OCI-LY7 (cell line): ENCODE measurements around the gene ALDH2.

ENCODE experiments used
- EZH2phosphoT487 ChIP-seq: fragments of 200-600 bp; sonication (generic); IDR thresholded peaks from 2 replicates; pipeline ENCODE4 v1.6.1; 2018; ENCODE audit warnings: low read depth, borderline replicate concordance, mild to moderate bottlenecking, mixed run types, antibody characterized with exemption, low read length, moderate library complexity, mixed read lengths
- TF ChIP-seq, protein P1 (sequence below): fragments of 200-600 bp; sonication (generic); conservative IDR thresholded peaks from 2 replicates; pipeline ENCODE4 v1.5.1; 2014; ENCODE audit warnings: mild to moderate bottlenecking, antibody characterized with exemption, low read length, moderate library complexity, mixed read lengths

- no peak for TF ChIP-seq EZH2phosphoT487
- TF ChIP-seq, protein P1, sequence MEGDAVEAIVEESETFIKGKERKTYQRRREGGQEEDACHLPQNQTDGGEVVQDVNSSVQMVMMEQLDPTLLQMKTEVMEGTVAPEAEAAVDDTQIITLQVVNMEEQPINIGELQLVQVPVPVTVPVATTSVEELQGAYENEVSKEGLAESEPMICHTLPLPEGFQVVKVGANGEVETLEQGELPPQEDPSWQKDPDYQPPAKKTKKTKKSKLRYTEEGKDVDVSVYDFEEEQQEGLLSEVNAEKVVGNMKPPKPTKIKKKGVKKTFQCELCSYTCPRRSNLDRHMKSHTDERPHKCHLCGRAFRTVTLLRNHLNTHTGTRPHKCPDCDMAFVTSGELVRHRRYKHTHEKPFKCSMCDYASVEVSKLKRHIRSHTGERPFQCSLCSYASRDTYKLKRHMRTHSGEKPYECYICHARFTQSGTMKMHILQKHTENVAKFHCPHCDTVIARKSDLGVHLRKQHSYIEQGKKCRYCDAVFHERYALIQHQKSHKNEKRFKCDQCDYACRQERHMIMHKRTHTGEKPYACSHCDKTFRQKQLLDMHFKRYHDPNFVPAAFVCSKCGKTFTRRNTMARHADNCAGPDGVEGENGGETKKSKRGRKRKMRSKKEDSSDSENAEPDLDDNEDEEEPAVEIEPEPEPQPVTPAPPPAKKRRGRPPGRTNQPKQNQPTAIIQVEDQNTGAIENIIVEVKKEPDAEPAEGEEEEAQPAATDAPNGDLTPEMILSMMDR, result no peak
Observed at GRCh38 chr12:111759271-111759670, 7.5 kb upstream of the ALDH2 start.
